ENCODE data around the gene BLCAP.

BLCAP gene

GRCh38 chr20:37523012-37523391, 4.7 kb downstream of the BLCAP start:
- Histone ChIP-seq H3K27ac (ENCODE audit: extremely low read depth, low read depth, low read length) (no peak overlapping the region), H3K4me3 (ENCODE audit: low read depth, low read length) (no peak overlapping the region), H3K36me3 (ENCODE audit: control insufficient read depth in 2 of 2, insufficient read depth in 1 of 2, low read length in 2 of 2) (peaks cover 0 to 5% of the 10 kb centered on the region in 2 experiments; a peak in 1 of 3 replicates), H3K9me3 (ENCODE audit: control insufficient read depth, insufficient read depth, low read depth, low read length) (no peaks in the 10 kb centered on the region), H3K4me1 (ENCODE audit: control insufficient read depth, insufficient read depth, low read length) (peaks cover 7% of the 10 kb centered on the region)
- ChIA-PET CTCF (no interaction called here), POLR2A (no interaction called here)
- TF ChIP-seq FEZF1 (tag by site-specific recombination; IDR thresholded peaks at IDR 0.05) (no peak), ZEB2 (tag by site-specific recombination; IDR thresholded peaks at IDR 0.05) (no peak), PRDM1 (tag by site-specific recombination; IDR thresholded peaks at IDR 0.05) (no peak), SP7 (tag by site-specific recombination; IDR thresholded peaks at IDR 0.05) (no peak), WT1 (tag by site-specific recombination; IDR thresholded peaks at IDR 0.05) (no peak), ZBTB21 (tag by site-specific recombination; IDR thresholded peaks at IDR 0.05) (no peak), ZNF426 (tag by site-specific recombination; IDR thresholded peaks at IDR 0.05) (no peak)
- TF ChIP-seq, protein P1, sequence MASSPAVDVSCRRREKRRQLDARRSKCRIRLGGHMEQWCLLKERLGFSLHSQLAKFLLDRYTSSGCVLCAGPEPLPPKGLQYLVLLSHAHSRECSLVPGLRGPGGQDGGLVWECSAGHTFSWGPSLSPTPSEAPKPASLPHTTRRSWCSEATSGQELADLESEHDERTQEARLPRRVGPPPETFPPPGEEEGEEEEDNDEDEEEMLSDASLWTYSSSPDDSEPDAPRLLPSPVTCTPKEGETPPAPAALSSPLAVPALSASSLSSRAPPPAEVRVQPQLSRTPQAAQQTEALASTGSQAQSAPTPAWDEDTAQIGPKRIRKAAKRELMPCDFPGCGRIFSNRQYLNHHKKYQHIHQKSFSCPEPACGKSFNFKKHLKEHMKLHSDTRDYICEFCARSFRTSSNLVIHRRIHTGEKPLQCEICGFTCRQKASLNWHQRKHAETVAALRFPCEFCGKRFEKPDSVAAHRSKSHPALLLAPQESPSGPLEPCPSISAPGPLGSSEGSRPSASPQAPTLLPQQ (tag by site-specific recombination; IDR thresholded peaks at IDR 0.05): no peak
- TF ChIP-seq, protein P2, sequence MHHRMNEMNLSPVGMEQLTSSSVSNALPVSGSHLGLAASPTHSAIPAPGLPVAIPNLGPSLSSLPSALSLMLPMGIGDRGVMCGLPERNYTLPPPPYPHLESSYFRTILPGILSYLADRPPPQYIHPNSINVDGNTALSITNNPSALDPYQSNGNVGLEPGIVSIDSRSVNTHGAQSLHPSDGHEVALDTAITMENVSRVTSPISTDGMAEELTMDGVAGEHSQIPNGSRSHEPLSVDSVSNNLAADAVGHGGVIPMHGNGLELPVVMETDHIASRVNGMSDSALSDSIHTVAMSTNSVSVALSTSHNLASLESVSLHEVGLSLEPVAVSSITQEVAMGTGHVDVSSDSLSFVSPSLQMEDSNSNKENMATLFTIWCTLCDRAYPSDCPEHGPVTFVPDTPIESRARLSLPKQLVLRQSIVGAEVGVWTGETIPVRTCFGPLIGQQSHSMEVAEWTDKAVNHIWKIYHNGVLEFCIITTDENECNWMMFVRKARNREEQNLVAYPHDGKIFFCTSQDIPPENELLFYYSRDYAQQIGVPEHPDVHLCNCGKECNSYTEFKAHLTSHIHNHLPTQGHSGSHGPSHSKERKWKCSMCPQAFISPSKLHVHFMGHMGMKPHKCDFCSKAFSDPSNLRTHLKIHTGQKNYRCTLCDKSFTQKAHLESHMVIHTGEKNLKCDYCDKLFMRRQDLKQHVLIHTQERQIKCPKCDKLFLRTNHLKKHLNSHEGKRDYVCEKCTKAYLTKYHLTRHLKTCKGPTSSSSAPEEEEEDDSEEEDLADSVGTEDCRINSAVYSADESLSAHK (tag by site-specific recombination; IDR thresholded peaks at IDR 0.05): no peak
- TF ChIP-seq, protein P3, sequence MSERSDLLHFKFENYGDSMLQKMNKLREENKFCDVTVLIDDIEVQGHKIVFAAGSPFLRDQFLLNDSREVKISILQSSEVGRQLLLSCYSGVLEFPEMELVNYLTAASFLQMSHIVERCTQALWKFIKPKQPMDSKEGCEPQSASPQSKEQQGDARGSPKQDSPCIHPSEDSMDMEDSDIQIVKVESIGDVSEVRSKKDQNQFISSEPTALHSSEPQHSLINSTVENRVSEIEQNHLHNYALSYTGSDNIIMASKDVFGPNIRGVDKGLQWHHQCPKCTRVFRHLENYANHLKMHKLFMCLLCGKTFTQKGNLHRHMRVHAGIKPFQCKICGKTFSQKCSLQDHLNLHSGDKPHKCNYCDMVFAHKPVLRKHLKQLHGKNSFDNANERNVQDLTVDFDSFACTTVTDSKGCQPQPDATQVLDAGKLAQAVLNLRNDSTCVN (tag by site-specific recombination; optimal IDR thresholded peaks at IDR 0.05): no peak

GRCh38 chr20:37522260-37523011, 5.2 kb downstream of the BLCAP start:
- CTCF ChIA-PET: no interaction called here
- POLR2A ChIA-PET: no interaction called here
- H3K4me3 ChIP-seq (ENCODE audit: low read depth, low read length): no peak overlapping the region

More at GRCh38 chr20:37522260-37523011, 5.2 kb downstream of the BLCAP start:
- TF ChIP-seq, protein P4, sequence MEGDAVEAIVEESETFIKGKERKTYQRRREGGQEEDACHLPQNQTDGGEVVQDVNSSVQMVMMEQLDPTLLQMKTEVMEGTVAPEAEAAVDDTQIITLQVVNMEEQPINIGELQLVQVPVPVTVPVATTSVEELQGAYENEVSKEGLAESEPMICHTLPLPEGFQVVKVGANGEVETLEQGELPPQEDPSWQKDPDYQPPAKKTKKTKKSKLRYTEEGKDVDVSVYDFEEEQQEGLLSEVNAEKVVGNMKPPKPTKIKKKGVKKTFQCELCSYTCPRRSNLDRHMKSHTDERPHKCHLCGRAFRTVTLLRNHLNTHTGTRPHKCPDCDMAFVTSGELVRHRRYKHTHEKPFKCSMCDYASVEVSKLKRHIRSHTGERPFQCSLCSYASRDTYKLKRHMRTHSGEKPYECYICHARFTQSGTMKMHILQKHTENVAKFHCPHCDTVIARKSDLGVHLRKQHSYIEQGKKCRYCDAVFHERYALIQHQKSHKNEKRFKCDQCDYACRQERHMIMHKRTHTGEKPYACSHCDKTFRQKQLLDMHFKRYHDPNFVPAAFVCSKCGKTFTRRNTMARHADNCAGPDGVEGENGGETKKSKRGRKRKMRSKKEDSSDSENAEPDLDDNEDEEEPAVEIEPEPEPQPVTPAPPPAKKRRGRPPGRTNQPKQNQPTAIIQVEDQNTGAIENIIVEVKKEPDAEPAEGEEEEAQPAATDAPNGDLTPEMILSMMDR (tag by site-specific recombination; IDR thresholded peaks at IDR 0.05): no peak
- TF ChIP-seq ZNF473 (tag by site-specific recombination; IDR thresholded peaks at IDR 0.05): no peak
- H3K9me3 ChIP-seq (ENCODE audit: control insufficient read depth, insufficient read depth, low read depth, low read length): no peaks in the 10 kb centered on the region
- peaks cover 0 to 5% of the 10 kb centered on the region in 2 experiments; a peak in 1 of 3 replicates for H3K36me3 ChIP-seq (ENCODE audit: control insufficient read depth in 2 of 2, insufficient read depth in 1 of 2, low read length in 2 of 2)
- no peak overlapping the region for H3K27ac ChIP-seq (ENCODE audit: extremely low read depth, low read depth, low read length)
- peaks cover 12% of the 10 kb centered on the region for H3K4me1 ChIP-seq (ENCODE audit: control insufficient read depth, insufficient read depth, low read length)

Measured in HEK293 (cell line).